Panc1 (cell line): ENCODE measurements around the gene GLIPR1. TPM values are rescaled to one million over a fixed set of nuclear protein-coding genes. Genes with fewer than 3 reads are reported as not detected.

ENCODE experiments used
- ATAC-seq: fragments of 200-7000 bp; cut with Tn5 transposase; 2 replicates; pipeline ENCODE4 v1.9.1; 2020; ENCODE audit warnings: mild to moderate bottlenecking, moderate library complexity
- BruUV-seq: library from RNA; stranded (reverse); fragments of 400-500 nt; replicated peaks from 2 replicates; lab custom pipeline; 2021; lab: Mats Ljungman, UMichigan
- CTCF ChIA-PET: fragments of 300-600 bp; sonication (Branson Sonifier 250); formaldehyde crosslinking; loops from one replicate; lab custom pipeline; 2022; ENCODE audit warnings: antibody characterized with exemption; lab: Charles Lee
- POLR2A ChIA-PET: fragments of 300-600 bp; sonication (Branson Sonifier 250); formaldehyde crosslinking; loops from one replicate; lab custom pipeline; 2022; ENCODE audit warnings: antibody characterized with exemption; lab: Charles Lee
- DNase-seq: peaks from one replicate; pipeline ENCODE4 v3.0.0-alpha.2; 2010; ENCODE audit warnings: low read depth, low spot score
- H3K27ac ChIP-seq: 2 replicates; pipeline ENCODE4 v1.5.1; 2011; ENCODE audit warnings: mild to moderate bottlenecking, low read length, inconsistent platforms
- H3K27me3 ChIP-seq: fragments of 200-500 bp; sonication (Bioruptor generic); 2 replicates; pipeline ENCODE4 v1.6.0; 2014; ENCODE audit warnings: low read length, inconsistent platforms; ENCODE audit not compliant: control insufficient read depth, insufficient read depth
- H3K36me3 ChIP-seq: fragments of 200-500 bp; sonication (Bioruptor generic); 2 replicates; pipeline ENCODE4 v1.5.1; 2014; ENCODE audit warnings: inconsistent platforms, mild to moderate bottlenecking, low read length, moderate library complexity; ENCODE audit not compliant: control insufficient read depth, insufficient read depth
- H3K4me1 ChIP-seq: 2 replicates; pipeline ENCODE4 v1.5.1; 2011; ENCODE audit warnings: inconsistent platforms, mild to moderate bottlenecking, low read length, moderate library complexity; ENCODE audit not compliant: control insufficient read depth, insufficient read depth
- H3K4me3 ChIP-seq, 2 experiments: 2 replicates each; pipeline ENCODE4 v1.5.1; 2011 to 2012; ENCODE audit warnings: low read depth in 2 of 2, low read length in 2 of 2, mild to moderate bottlenecking in 2 of 2, inconsistent platforms in 1 of 2, moderate library complexity in 1 of 2
- H3K9me3 ChIP-seq: fragments of 200-500 bp; sonication (Bioruptor generic); 2 replicates; pipeline ENCODE4 v1.5.1; 2014; ENCODE audit warnings: low read depth, mild to moderate bottlenecking, inconsistent platforms, low read length, moderate library complexity; ENCODE audit not compliant: control insufficient read depth, insufficient read depth
- CTCF ChIP-seq: fragments of 450-650 bp; IDR thresholded peaks from 2 replicates; pipeline ENCODE4 v1.5.1; 2017; ENCODE audit warnings: mild to moderate bottlenecking
- POLR2AphosphoS5 ChIP-seq: IDR thresholded peaks from 2 replicates; pipeline ENCODE4 v1.6.1; 2012; ENCODE audit warnings: mild to moderate bottlenecking, low read depth, low read length, moderate library complexity
- REST ChIP-seq, 2 experiments: IDR thresholded peaks; 2 replicates each; pipeline ENCODE4 v1.6.1; 2011 to 2012; ENCODE audit warnings: low read depth in 2 of 2, control low read depth in 1 of 2, low read length in 1 of 2, mild to moderate bottlenecking in 1 of 2, moderate library complexity in 1 of 2; ENCODE audit not compliant: insufficient read depth in 1 of 2
- SIN3A ChIP-seq: IDR thresholded peaks from 2 replicates; pipeline ENCODE4 v1.6.1; 2012; ENCODE audit warnings: low read depth, mild to moderate bottlenecking, low read length, moderate library complexity, borderline replicate concordance; ENCODE audit not compliant: insufficient read depth
- TCF7L2 ChIP-seq: IDR thresholded peaks from 2 replicates; pipeline ENCODE4 v1.6.1; 2011; ENCODE audit warnings: mild to moderate bottlenecking, low read depth, low read length, inconsistent platforms
- in situ Hi-C: cut with HindIII; loops from 2 replicates; pipeline ENCODE4 v1.10.0; 2016; ENCODE audit warnings: low sequenced_read_pairs, low pct_unique_long_range_greater_than_20kb
- intact Hi-C: fragments of 100-400 bp; cut with micrococcal nuclease; formaldehyde crosslinking; loops from one replicate; pipeline ENCODE4 v1.10.0; 2022; ENCODE audit not compliant: unreplicated experiment
- total RNA-seq: library from RNA; stranded (reverse); gene quantifications from one replicate; pipeline ENCODE4 v1.2.1, GENCODE V29; 2021; ENCODE audit not compliant: unreplicated experiment

GLIPR1 gene
- total RNA-seq, 1 experiment from 2014 or later = 11.5 TPM

GRCh38 chr12:75542942-75543341 is 62.4 kb downstream of the GLIPR1 start:
- DNase-seq (no peak), ATAC-seq (no peak)
- intact Hi-C loops (no loop called here), in situ Hi-C loops (no loop called here)
- Histone ChIP-seq H3K27ac (no peak overlapping the region; the same call in 1 of the 2 replicates), H3K4me3 (no peak overlapping the region), H3K36me3 (no peaks in the 10 kb centered on the region), H3K27me3 (no peaks in the 10 kb centered on the region), H3K4me1 (no peaks in the 10 kb centered on the region), H3K9me3 (no peaks in the 10 kb centered on the region)
- no TSS peak for BruUV-seq
- ChIA-PET POLR2A (interaction anchor here (0.6 kb wide), 1 partner anchor 472 kb away, joined by 8 read pairs; no protein-coding TSS in a partner anchor), CTCF (no interaction called here)
- TF ChIP-seq POLR2AphosphoS5 (no peak), REST (IDR thresholded peaks at IDR 0.05; ENCODE audit: insufficient read depth in 1 of 2, low read depth in 2 of 2, low read length in 1 of 2) (no peak), CTCF (no peak), SIN3A (no peak), TCF7L2 (no peak)

GRCh38 chr12:75543529-75543928 is 63.0 kb downstream of the GLIPR1 start:
- in situ Hi-C loops = no loop called here
- Histone ChIP-seq H3K36me3 (no peaks in the 10 kb centered on the region), H3K4me1 (no peaks in the 10 kb centered on the region), H3K27me3 (no peaks in the 10 kb centered on the region), H3K27ac (no peak overlapping the region), H3K9me3 (no peaks in the 10 kb centered on the region), H3K4me3 (no peak overlapping the region)
- CTCF ChIA-PET = no interaction called here
- POLR2A ChIA-PET = no interaction called here
- intact Hi-C loops = no loop called here
- no TSS peak for BruUV-seq
- ATAC-seq = no peak
- DNase-seq = no peak
- TF ChIP-seq REST (IDR thresholded peaks at IDR 0.05; ENCODE audit: insufficient read depth in 1 of 2, low read depth in 2 of 2, low read length in 1 of 2) (no peak), SIN3A (no peak), CTCF (no peak), TCF7L2 (no peak), POLR2AphosphoS5 (no peak)
